Nephron progenitor cell (in vitro differentiated cells): ENCODE results near the gene MRPL9.

Experiments
- DNase-seq: peaks from one replicate; pipeline ENCODE4 v3.0.0; 2021
- H3K27ac Mint-ChIP-seq: 2 replicates; pipeline ENCODE4 v1.8.0; 2021; ENCODE audit warnings: mild to moderate bottlenecking, moderate library complexity, mixed read lengths
- H3K27me3 Mint-ChIP-seq: 2 replicates; pipeline ENCODE4 v1.8.0; 2021; ENCODE audit warnings: mild to moderate bottlenecking, low read depth, mixed read lengths; ENCODE audit not compliant: poor library complexity
- H3K36me3 Mint-ChIP-seq: 2 replicates; pipeline ENCODE4 v1.8.0; 2021; ENCODE audit warnings: low read depth, mixed read lengths
- H3K4me1 Mint-ChIP-seq: 2 replicates; pipeline ENCODE4 v1.8.0; 2021; ENCODE audit warnings: mixed read lengths
- H3K4me3 Mint-ChIP-seq: 2 replicates; pipeline ENCODE4 v1.8.0; 2021; ENCODE audit warnings: mild to moderate bottlenecking, moderate library complexity, mixed read lengths
- H3K9me3 Mint-ChIP-seq: 2 replicates; pipeline ENCODE4 v1.8.0; 2021; ENCODE audit warnings: mild to moderate bottlenecking, moderate library complexity, mixed read lengths
- CTCF ChIP-seq: fragments of 200-600 bp; sonication (generic); IDR thresholded peaks from 2 replicates; pipeline ENCODE4 v1.5.0; 2021; ENCODE audit warnings: antibody characterized with exemption

MRPL9 gene

GRCh38 chr1:151733126-151733525, 30.2 kb downstream of the MRPL9 start:
- no peak overlapping the region for H3K4me3 Mint-ChIP-seq
- H3K27me3 Mint-ChIP-seq, result peaks cover 10% of the 10 kb centered on the region
- H3K36me3 Mint-ChIP-seq, result no peaks in the 10 kb centered on the region
- no peak for DNase-seq
- no peak overlapping the region for H3K27ac Mint-ChIP-seq
- H3K9me3 Mint-ChIP-seq, result peaks cover 16% of the 10 kb centered on the region
- no peak for TF ChIP-seq CTCF
- peaks cover 18% of the 10 kb centered on the region for H3K4me1 Mint-ChIP-seq

- Mint-ChIP-seq H3K4me3 (no peak overlapping the region), H3K36me3 (no peaks in the 10 kb centered on the region), H3K4me1 (peaks cover 21% of the 10 kb centered on the region), H3K9me3 (no peaks in the 10 kb centered on the region), H3K27ac (no peak overlapping the region), H3K27me3 (peaks cover 19% of the 10 kb centered on the region)
- DNase-seq, result no peak
- no peak for TF ChIP-seq CTCF
These were observed 33.4 kb downstream of the MRPL9 start for GRCh38 chr1:151729966-151730291.

- no peak for DNase-seq
- H3K9me3 Mint-ChIP-seq, result no peaks in the 10 kb centered on the region
- TF ChIP-seq CTCF, result no peak
- no peak overlapping the region for H3K4me3 Mint-ChIP-seq
- H3K36me3 Mint-ChIP-seq, result no peaks in the 10 kb centered on the region
- H3K27ac Mint-ChIP-seq, result no peak overlapping the region
- H3K4me1 Mint-ChIP-seq, result peaks cover 21% of the 10 kb centered on the region
- H3K27me3 Mint-ChIP-seq, result peaks cover 24% of the 10 kb centered on the region
These were observed 33.9 kb downstream of the MRPL9 start for GRCh38 chr1:151729157-151729965.

- DNase-seq, result peak; percentile 23
- H3K9me3 Mint-ChIP-seq, result no peaks in the 10 kb centered on the region
- no peaks in the 10 kb centered on the region for H3K36me3 Mint-ChIP-seq
- H3K27me3 Mint-ChIP-seq, result peaks cover 33% of the 10 kb centered on the region
- H3K27ac Mint-ChIP-seq, result no peak overlapping the region
- peaks cover 21% of the 10 kb centered on the region for H3K4me1 Mint-ChIP-seq
- H3K4me3 Mint-ChIP-seq, result peak overlapping the region; percentile 55
- TF ChIP-seq CTCF, result no peak
These were observed 34.9 kb downstream of the MRPL9 start for GRCh38 chr1:151728151-151729054.

GRCh38 chr1:151723726-151724370, 39.4 kb downstream of the MRPL9 start:
- no peak overlapping the region for H3K4me3 Mint-ChIP-seq
- no peak for TF ChIP-seq CTCF
- no peaks in the 10 kb centered on the region for H3K9me3 Mint-ChIP-seq
- DNase-seq, result no peak
- no peaks in the 10 kb centered on the region for H3K36me3 Mint-ChIP-seq
- H3K27me3 Mint-ChIP-seq, result peaks cover 75% of the 10 kb centered on the region
- no peak overlapping the region for H3K27ac Mint-ChIP-seq
- H3K4me1 Mint-ChIP-seq, result peaks cover 24% of the 10 kb centered on the region
